HepG2 (cell line): ENCODE results near the gene SH3PXD2A. TPM values are rescaled to one million over a fixed set of nuclear protein-coding genes. Genes with fewer than 3 reads are reported as not detected.

Experiments used
- ATAC-seq: fragments of 200-7000 bp; cut with Tn5 transposase; 3 replicates; pipeline ENCODE4 v1.9.1; 2020; ENCODE audit warnings: mild to moderate bottlenecking, moderate library complexity
- BruUV-seq: library from RNA; stranded (reverse); fragments of 400-500 nt; replicated peaks from 2 replicates; lab custom pipeline; 2021; lab: Mats Ljungman, UMichigan
- CTCF ChIA-PET: fragments of 300-600 bp; formaldehyde crosslinking; extraction: SDS; loops from one replicate; lab custom pipeline; 2021; ENCODE audit warnings: low total read pairs, inconsistent platforms, low intra/inter-chr PET ratio; lab: Yijun Ruan, JAX
- POLR2A ChIA-PET: fragments of 350-600 bp; sonication (Branson Sonifier 250); formaldehyde crosslinking; loops from one replicate; lab custom pipeline; 2020; ENCODE audit warnings: antibody characterized with exemption, inconsistent platforms; lab: Yijun Ruan, JAX
- DNase-seq: peaks from one replicate; pipeline ENCODE4 v3.0.0-alpha.2; 2015; ENCODE audit warnings: low spot score
- FAIRE-seq: peaks from 3 replicates; lab custom pipeline; 2011; peaks lifted over from hg19 to GRCh38; lab: Jason Lieb, UNC
- H2AFZ ChIP-seq: one replicate; pipeline ENCODE4 v1.6.1; 2011; ENCODE audit warnings: low read length, inconsistent platforms
- H3K27ac ChIP-seq: fragments of 300-600 bp; 3 replicates; pipeline ENCODE4 v1.8.0; 2011; ENCODE audit warnings: mixed run types, mild to moderate bottlenecking, mixed read lengths, low read length, inconsistent platforms; ENCODE audit not compliant: insufficient read depth; ENCODE audit errors: extremely low read length
- H3K27me3 ChIP-seq, 2 experiments: fragments of 200-600 bp in 1 of 2; 2 replicates in 1 of 2; 3 replicates in 1 of 2; pipeline versions ENCODE4 v1.6.0 to v1.8.0; 2011; ENCODE audit warnings: low read length in 2 of 2, mild to moderate bottlenecking in 2 of 2, moderate library complexity in 2 of 2, inconsistent platforms in 1 of 2; ENCODE audit not compliant: insufficient read depth in 2 of 2, control insufficient read depth in 1 of 2
- H3K36me3 ChIP-seq, 2 experiments: fragments of 200-600 bp in 1 of 2; replicated peaks in 1 of 2; 2 replicates in 1 of 2; 3 replicates in 1 of 2; pipeline versions ENCODE4 v1.5.1 to v1.8.0; 2011; ENCODE audit warnings: low read length in 2 of 2, inconsistent platforms in 1 of 2; ENCODE audit not compliant: insufficient read depth in 2 of 2, control insufficient read depth in 1 of 2
- H3K4me1 ChIP-seq: 2 replicates; pipeline ENCODE4 v1.5.1; 2012; ENCODE audit warnings: low read length, inconsistent platforms; ENCODE audit not compliant: insufficient read depth
- H3K4me2 ChIP-seq: 2 replicates; pipeline ENCODE4 v1.6.0; 2011; ENCODE audit warnings: low read depth, low read length, inconsistent platforms
- H3K4me3 ChIP-seq, 3 experiments: fragments of 200-600 bp in 1 of 3; sonication (generic), shearing (Covaris generic) in 1 of 3; replicated peaks in 1 of 3; 2 replicates each; pipeline ENCODE4 v1.5.1; 2011 to 2016; ENCODE audit warnings: low read length in 3 of 3, inconsistent platforms in 2 of 3, low read depth in 2 of 3, mild to moderate bottlenecking in 2 of 3, control low read depth in 1 of 3, mixed read lengths in 1 of 3; ENCODE audit not compliant: insufficient read depth in 1 of 3
- H3K79me2 ChIP-seq: one replicate; pipeline ENCODE4 v1.6.1; 2011; ENCODE audit warnings: low read length, inconsistent platforms; ENCODE audit not compliant: insufficient read depth
- H3K9ac ChIP-seq: 2 replicates; pipeline ENCODE4 v1.6.0; 2011; ENCODE audit warnings: mild to moderate bottlenecking, low read depth, low read length, inconsistent platforms; ENCODE audit not compliant: insufficient read depth
- H3K9me3 ChIP-seq: 2 replicates; pipeline ENCODE4 v1.5.1; 2012; ENCODE audit warnings: mild to moderate bottlenecking, low read length
- H4K20me1 ChIP-seq: 2 replicates; pipeline ENCODE4 v1.6.0; 2011; ENCODE audit warnings: inconsistent platforms, mild to moderate bottlenecking, low read length, moderate library complexity; ENCODE audit not compliant: insufficient read depth
- BCL6 ChIP-seq: IDR thresholded peaks from 2 replicates; pipeline ENCODE4 v1.6.1; 2016; ENCODE audit warnings: missing genetic modification reagents, missing compliant biosample characterization
- CEBPB ChIP-seq: IDR thresholded peaks from 2 replicates; pipeline ENCODE4 v1.6.1; 2011; ENCODE audit warnings: low read depth, low read length, improper control_type of control experiment, borderline replicate concordance
- EEA1 ChIP-seq: sonication (generic); formaldehyde crosslinking; IDR thresholded peaks from 2 replicates; pipeline ENCODE4 v1.5.1; 2020; ENCODE audit warnings: mild to moderate bottlenecking, missing genetic modification reagents, borderline replicate concordance
- FOXA3 ChIP-seq: IDR thresholded peaks from 2 replicates; pipeline ENCODE4 v1.6.1; 2016; ENCODE audit warnings: missing genetic modification reagents, missing compliant biosample characterization
- HNRNPL ChIP-seq: fragments of 200-400 bp; formaldehyde crosslinking; IDR thresholded peaks from 2 replicates; pipeline ENCODE4 v1.6.1; 2017; ENCODE audit warnings: mild to moderate bottlenecking, low read depth, low read length
- MEIS2 ChIP-seq: sonication (generic); formaldehyde crosslinking; IDR thresholded peaks from 2 replicates; pipeline ENCODE4 v1.9.0; 2021; ENCODE audit warnings: mild to moderate bottlenecking, missing genetic modification reagents
- NR3C1 ChIP-seq: sonication (generic); formaldehyde crosslinking; IDR thresholded peaks from 2 replicates; pipeline ENCODE4 v1.4.0; 2020; ENCODE audit warnings: missing genetic modification reagents
- RBFOX2 ChIP-seq: fragments of 200-400 bp; formaldehyde crosslinking; IDR thresholded peaks from 2 replicates; pipeline ENCODE4 v1.6.1; 2017; ENCODE audit warnings: low read depth, mild to moderate bottlenecking, low read length
- RBM39 ChIP-seq: fragments of 200-400 bp; formaldehyde crosslinking; IDR thresholded peaks from one replicate; pipeline ENCODE4 v1.6.1; 2018; ENCODE audit warnings: antibody characterized with exemption, mild to moderate bottlenecking, low read depth, low read length; ENCODE audit not compliant: poor library complexity, severe bottlenecking
- SOX6 ChIP-seq, 2 experiments: fragments of 450-650 bp in 1 of 2; sonication (generic) in 1 of 2; formaldehyde crosslinking in 1 of 2; IDR thresholded peaks; 2 replicates each; pipeline versions ENCODE4 v1.4.0 to v1.6.1; 2017 to 2020; ENCODE audit warnings: antibody characterized with exemption in 1 of 2, mild to moderate bottlenecking in 1 of 2, missing genetic modification reagents in 1 of 2
- TEAD3 ChIP-seq: optimal IDR thresholded peaks from 2 replicates; pipeline ENCODE3; 2016; ENCODE audit warnings: borderline replicate concordance
- ZFX ChIP-seq: sonication (generic); formaldehyde crosslinking; IDR thresholded peaks from 2 replicates; pipeline ENCODE4 v1.4.0; 2020; ENCODE audit warnings: mild to moderate bottlenecking, low read depth, missing genetic modification reagents, moderate library complexity
- ZNF614 ChIP-seq: IDR thresholded peaks from 2 replicates; pipeline ENCODE4 v1.6.1; 2018; ENCODE audit warnings: missing biosample characterization, missing genetic modification reagents, inconsistent platforms, borderline replicate concordance
- WGBS: methylation state at CpG from one replicate; pipeline ENCODE4 v1.1.6; 2017; ENCODE audit warnings: low lambda C conversion rate; 5-methylcytosine and 5-hydroxymethylcytosine counted together
- in situ Hi-C: cut with HindIII; loops from 2 replicates; pipeline ENCODE4 v1.10.0; 2017; ENCODE audit warnings: low pct_unique_long_range_greater_than_20kb; ENCODE audit not compliant: extremely low pct_ligation_motif_present
- intact Hi-C: fragments of 100-400 bp; cut with micrococcal nuclease; formaldehyde crosslinking; loops from one replicate; pipeline ENCODE4 v1.10.0; 2022; ENCODE audit not compliant: unreplicated experiment
- polyA plus RNA-seq, 8 experiments: library from polyadenylated mRNA; depleted of rRNA in 3 of 8; stranded (reverse) in 7 of 8; unstranded in 1 of 8; fragments of >200 nt; fragmentation: Illumina TruSeq in 4 of 8; extraction: Trizol in 4 of 8; gene quantifications; 2 replicates each; pipeline versions ENCODE4 v1.2.1 to v1.2.3, GENCODE V29; 2011 to 2016; ENCODE audit warnings: low read depth in 4 of 8, missing spikeins in 1 of 8, mixed read lengths in 1 of 8; ENCODE audit not compliant: insufficient read depth in 1 of 8
- total RNA-seq, 5 experiments: library from RNA; depleted of rRNA; stranded (reverse); fragments of >200 nt; fragmentation: Illumina TruSeq; extraction: Trizol; gene quantifications; 2 replicates each; pipeline ENCODE4 v1.2.3, GENCODE V29; 2016; ENCODE audit warnings: low read depth in 1 of 5
- TF ChIP-seq, protein P1 (sequence below): sonication (generic); formaldehyde crosslinking; conservative IDR thresholded peaks from 2 replicates; pipeline ENCODE4 v1.4.0; 2020; ENCODE audit warnings: missing genetic modification reagents

SH3PXD2A gene
- total and polyA plus RNA-seq, 2 of the 13 experiments (the other 11 are each of a cell fraction or from before 2014, with no cell fraction given): 11.1 to 11.3 TPM

DNA sequence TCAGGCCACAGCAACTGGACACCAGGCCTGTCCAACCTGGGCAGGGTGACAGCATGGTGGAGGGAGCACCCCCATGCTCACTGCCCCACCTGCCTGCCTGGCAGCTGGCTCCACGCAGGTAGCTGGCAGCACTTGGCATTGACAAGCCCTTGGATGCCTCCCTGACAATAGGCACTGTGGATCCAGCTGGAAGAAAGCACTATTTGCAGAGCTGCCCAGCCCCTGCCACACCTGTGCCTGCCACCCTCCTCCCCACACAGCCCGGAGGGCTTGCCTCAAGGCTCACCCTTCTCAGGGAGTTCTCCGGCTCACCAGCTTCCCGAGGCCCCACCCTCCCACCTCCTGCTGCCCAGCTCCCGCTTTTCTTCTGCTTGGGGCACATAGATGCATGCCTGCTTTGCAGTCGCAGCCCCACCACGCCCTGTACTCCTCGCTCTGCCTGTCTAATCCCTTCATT lies 201.8 kb downstream of the SH3PXD2A start:
- Histone ChIP-seq H3K4me3 (no peak overlapping the region), H2AFZ (no peak overlapping the region), H3K36me3 (peaks cover 15 to 59% of the 10 kb centered on the region in 2 experiments), H3K9me3 (no peaks in the 10 kb centered on the region), H4K20me1 (peaks cover 37% of the 10 kb centered on the region), H3K27me3 (no peaks in the 10 kb centered on the region), H3K4me1 (peaks cover 64% of the 10 kb centered on the region), H3K4me2 (no peak overlapping the region), H3K79me2 (peaks cover 68% of the 10 kb centered on the region), H3K9ac (no peak overlapping the region), H3K27ac (peak overlapping the region; percentile 69)
- ChIA-PET POLR2A (interaction anchor here (1.1 kb wide), 1 partner anchor 8 kb away, joined by 3 read pairs; no protein-coding TSS in a partner anchor), CTCF (no interaction called here)
- TF ChIP-seq SOX6 (IDR thresholded peaks at IDR 0.05): no peak
- TF ChIP-seq SOX6 (CRISPR knock-in tag; IDR thresholded peaks at IDR 0.05): 0 out of 2 replicates have a peak, but pooled peaks have one; percentile 1
- no peak for TF ChIP-seq NR3C1 (CRISPR knock-in tag)
- peak; percentile 31; the same call in 1 of the 2 replicates for TF ChIP-seq HNRNPL
- 0 out of 2 replicates have a peak, but pooled peaks have one; percentile 9 for TF ChIP-seq RBFOX2
- DNase-seq: no peak
- in situ Hi-C loops: no loop called here
- ATAC-seq: no peak
- BruUV-seq: no TSS peak
- intact Hi-C loops: no loop called here
- FAIRE-seq: no peak
- 87% methylated on average over 8 of the region's 8 CpGs for WGBS

DNA sequence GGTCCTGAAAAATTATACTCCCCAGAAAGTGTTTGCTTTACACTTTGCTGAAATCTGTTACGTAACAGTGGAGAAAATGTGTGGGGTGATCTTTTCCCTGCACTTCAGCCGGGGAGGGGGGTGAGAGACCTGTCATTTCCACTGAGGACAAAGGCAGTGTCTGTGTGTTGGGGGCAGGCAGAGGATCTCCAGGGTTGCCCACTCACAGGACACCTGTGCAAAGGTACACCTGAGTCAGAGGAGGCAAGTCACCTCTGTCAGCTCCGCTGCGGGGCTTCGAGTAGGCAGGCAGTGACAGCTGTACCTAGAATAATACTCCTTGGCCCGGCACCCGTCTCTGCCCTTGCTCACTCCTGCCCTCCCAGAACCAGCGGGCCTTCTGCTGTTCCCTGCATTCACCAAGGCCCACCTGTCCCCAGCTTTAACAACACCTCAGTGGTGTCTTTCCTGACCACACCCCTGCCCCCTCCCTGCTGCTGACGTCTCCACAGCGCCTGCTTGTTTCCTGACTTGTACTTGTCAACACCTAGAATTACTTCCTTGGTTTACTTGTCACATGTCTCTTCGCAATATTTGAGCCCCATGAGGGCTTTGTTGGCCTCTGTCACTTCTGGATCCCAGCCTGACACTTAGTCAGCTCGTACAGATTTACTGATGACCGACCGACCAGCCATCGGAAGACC lies 202.6 kb downstream of the SH3PXD2A start:
- ATAC-seq (peak; percentile 53), DNase-seq (peak; percentile 40), FAIRE-seq (peak; percentile 81)
- H3K9ac ChIP-seq: peak overlapping the region; percentile 37; the same call in 1 of the 2 replicates
- H3K79me2 ChIP-seq: peaks cover 61% of the 10 kb centered on the region
- peak overlapping the region; percentile 41 for H3K4me2 ChIP-seq
- peak overlapping the region; percentile 69 for H3K27ac ChIP-seq
- ChIA-PET CTCF (no interaction called here), POLR2A (interaction anchor here (1.1 to 1.7 kb wide), 2 partner anchors 7 to 9 kb away, joined by 3 to 13 read pairs; no protein-coding TSS in a partner anchor)
- peaks cover 61% of the 10 kb centered on the region for H3K4me1 ChIP-seq
- intact Hi-C loops (no loop called here), in situ Hi-C loops (no loop called here)
- H3K36me3 ChIP-seq: peaks cover 15 to 63% of the 10 kb centered on the region in 2 experiments
- no peak overlapping the region for H2AFZ ChIP-seq
- no peaks in the 10 kb centered on the region for H3K27me3 ChIP-seq
- BruUV-seq: no TSS peak
- H4K20me1 ChIP-seq: peaks cover 34% of the 10 kb centered on the region
- 61% methylated on average over 10 of the region's 15 CpGs for whole genome bisulfite sequencing
- peak overlapping the region in 1 of 3 experiments; percentile 11; a peak in 2 of 6 replicates for H3K4me3 ChIP-seq
- no peaks in the 10 kb centered on the region for H3K9me3 ChIP-seq
- TF ChIP-seq FOXA3 (CRISPR knock-in tag) (no peak), BCL6 (CRISPR knock-in tag) (no peak), ZNF614 (CRISPR knock-in tag) (no peak), TEAD3 (no peak), RBM39 (no peak), EEA1 (CRISPR knock-in tag) (no peak), ZFX (CRISPR knock-in tag) (peak; percentile 15; the same call in 1 of the 2 replicates), CEBPB (peak; percentile 59), MEIS2 (CRISPR knock-in tag) (no peak)
- TF ChIP-seq, protein P1, sequence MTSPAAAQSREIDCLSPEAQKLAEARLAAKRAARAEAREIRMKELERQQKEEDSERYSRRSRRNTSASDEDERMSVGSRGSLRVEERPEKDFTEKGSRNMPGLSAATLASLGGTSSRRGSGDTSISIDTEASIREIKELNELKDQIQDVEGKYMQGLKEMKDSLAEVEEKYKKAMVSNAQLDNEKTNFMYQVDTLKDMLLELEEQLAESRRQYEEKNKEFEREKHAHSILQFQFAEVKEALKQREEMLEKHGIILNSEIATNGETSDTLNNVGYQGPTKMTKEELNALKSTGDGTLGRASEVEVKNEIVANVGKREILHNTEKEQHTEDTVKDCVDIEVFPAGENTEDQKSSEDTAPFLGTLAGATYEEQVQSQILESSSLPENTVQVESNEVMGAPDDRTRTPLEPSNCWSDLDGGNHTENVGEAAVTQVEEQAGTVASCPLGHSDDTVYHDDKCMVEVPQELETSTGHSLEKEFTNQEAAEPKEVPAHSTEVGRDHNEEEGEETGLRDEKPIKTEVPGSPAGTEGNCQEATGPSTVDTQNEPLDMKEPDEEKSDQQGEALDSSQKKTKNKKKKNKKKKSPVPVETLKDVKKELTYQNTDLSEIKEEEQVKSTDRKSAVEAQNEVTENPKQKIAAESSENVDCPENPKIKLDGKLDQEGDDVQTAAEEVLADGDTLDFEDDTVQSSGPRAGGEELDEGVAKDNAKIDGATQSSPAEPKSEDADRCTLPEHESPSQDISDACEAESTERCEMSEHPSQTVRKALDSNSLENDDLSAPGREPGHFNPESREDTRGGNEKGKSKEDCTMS (CRISPR knock-in tag): no peak
